Ovary (tissue), 3 donors: Measurements from ENCODE around the gene AKAP6.

ENCODE experiments used
- POLR2A ChIP-seq: fragments of 450-650 bp; IDR thresholded peaks from one replicate; pipeline ENCODE4 v1.6.1; 2017; ENCODE audit warnings: antibody characterized with exemption, mild to moderate bottlenecking, moderate library complexity
- TF ChIP-seq, protein P1 (sequence below), 3 donors: fragments of 450-650 bp in 2 of 3; fragments of 200-600 bp in 1 of 3; IDR thresholded peaks; one replicate each; pipeline versions ENCODE4 v1.5.1 to v1.8.0; 2016 to 2022; ENCODE audit warnings: antibody characterized with exemption in 3 of 3, mild to moderate bottlenecking in 1 of 3
- donor health status: DM: no; HTN: no; CAD: no.

DNA sequence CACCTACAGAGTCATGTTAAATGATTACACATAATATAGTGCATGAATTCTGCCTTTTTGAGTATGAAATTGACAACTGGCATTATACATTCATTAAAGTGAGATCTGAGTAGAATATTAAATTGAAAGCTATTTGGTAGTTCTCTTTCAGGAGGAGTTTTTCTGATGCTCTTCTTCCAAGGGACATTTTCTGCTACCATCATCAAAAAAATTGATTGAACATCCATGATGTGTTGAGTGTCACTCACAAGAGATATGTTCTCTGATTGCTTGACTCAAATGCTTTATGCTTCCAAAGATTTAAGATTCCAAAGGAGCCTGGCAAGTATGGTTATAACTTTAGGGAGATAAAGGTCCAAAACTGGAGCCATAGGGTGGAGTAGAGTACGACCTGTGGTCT is 64.9 kb downstream of the AKAP6 start:
- TF ChIP-seq POLR2A: no peak
- TF ChIP-seq, protein P1, sequence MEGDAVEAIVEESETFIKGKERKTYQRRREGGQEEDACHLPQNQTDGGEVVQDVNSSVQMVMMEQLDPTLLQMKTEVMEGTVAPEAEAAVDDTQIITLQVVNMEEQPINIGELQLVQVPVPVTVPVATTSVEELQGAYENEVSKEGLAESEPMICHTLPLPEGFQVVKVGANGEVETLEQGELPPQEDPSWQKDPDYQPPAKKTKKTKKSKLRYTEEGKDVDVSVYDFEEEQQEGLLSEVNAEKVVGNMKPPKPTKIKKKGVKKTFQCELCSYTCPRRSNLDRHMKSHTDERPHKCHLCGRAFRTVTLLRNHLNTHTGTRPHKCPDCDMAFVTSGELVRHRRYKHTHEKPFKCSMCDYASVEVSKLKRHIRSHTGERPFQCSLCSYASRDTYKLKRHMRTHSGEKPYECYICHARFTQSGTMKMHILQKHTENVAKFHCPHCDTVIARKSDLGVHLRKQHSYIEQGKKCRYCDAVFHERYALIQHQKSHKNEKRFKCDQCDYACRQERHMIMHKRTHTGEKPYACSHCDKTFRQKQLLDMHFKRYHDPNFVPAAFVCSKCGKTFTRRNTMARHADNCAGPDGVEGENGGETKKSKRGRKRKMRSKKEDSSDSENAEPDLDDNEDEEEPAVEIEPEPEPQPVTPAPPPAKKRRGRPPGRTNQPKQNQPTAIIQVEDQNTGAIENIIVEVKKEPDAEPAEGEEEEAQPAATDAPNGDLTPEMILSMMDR (IDR thresholded peaks at IDR 0.05): no peak
